Measurements from ENCODE around the gene UNK. TPM values are rescaled to one million over a fixed set of nuclear protein-coding genes. Genes with fewer than 3 reads are reported as not detected.
A peak's percentile ranks its signal among the peaks of the same experiment; 100 is the strongest.

Gene UNK
- total and polyA plus RNA-seq, 2 of the 13 experiments (the other 11 are each of a cell fraction or from before 2014, with no cell fraction given), result 31.6 to 33.0 TPM

DNA sequence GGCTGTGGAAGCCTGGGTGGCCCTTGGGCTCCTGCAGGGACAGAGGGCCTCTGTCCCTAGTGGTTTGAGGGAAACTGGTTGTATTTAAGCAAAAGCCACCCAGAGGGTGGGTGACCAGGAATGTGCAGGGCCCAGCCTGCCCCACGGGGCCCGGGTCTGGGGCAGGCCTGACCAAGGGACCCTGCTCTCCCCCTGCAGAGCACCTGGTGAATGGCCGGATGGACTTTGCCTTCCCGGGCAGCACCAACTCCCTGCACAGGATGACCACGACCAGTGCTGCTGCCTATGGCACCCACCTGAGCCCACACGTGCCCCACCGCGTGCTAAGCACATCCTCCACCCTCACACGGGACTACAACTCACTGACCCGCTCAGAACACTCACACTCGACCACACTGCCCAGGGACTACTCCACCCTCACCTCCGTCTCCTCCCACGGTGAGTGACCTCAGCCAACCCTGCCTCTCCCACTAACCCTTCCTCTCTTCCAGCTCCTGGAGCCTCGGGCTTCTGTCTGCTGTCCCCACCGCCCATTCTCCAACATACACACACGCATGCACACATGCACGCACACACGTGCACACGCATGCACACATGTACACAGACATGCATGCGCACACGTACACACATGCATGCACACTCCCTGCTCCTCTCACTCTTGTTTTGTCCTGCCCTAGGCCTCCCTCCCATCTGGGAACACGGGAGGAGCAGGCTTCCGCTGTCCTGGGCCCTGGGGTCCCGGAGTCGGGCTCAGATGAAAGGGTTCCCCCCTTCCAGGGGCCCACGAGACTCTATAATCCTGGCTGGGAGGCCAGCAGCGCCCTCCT lies 30.0 kb upstream of the UNK start (continued):
- no peak for TF ChIP-seq ZNF569 (CRISPR knock-in tag; IDR thresholded peaks at IDR 0.05; ENCODE audit: borderline replicate concordance)
- no peak for TF ChIP-seq NR3C1 (CRISPR knock-in tag; IDR thresholded peaks at IDR 0.05)
- TF ChIP-seq, protein P1, sequence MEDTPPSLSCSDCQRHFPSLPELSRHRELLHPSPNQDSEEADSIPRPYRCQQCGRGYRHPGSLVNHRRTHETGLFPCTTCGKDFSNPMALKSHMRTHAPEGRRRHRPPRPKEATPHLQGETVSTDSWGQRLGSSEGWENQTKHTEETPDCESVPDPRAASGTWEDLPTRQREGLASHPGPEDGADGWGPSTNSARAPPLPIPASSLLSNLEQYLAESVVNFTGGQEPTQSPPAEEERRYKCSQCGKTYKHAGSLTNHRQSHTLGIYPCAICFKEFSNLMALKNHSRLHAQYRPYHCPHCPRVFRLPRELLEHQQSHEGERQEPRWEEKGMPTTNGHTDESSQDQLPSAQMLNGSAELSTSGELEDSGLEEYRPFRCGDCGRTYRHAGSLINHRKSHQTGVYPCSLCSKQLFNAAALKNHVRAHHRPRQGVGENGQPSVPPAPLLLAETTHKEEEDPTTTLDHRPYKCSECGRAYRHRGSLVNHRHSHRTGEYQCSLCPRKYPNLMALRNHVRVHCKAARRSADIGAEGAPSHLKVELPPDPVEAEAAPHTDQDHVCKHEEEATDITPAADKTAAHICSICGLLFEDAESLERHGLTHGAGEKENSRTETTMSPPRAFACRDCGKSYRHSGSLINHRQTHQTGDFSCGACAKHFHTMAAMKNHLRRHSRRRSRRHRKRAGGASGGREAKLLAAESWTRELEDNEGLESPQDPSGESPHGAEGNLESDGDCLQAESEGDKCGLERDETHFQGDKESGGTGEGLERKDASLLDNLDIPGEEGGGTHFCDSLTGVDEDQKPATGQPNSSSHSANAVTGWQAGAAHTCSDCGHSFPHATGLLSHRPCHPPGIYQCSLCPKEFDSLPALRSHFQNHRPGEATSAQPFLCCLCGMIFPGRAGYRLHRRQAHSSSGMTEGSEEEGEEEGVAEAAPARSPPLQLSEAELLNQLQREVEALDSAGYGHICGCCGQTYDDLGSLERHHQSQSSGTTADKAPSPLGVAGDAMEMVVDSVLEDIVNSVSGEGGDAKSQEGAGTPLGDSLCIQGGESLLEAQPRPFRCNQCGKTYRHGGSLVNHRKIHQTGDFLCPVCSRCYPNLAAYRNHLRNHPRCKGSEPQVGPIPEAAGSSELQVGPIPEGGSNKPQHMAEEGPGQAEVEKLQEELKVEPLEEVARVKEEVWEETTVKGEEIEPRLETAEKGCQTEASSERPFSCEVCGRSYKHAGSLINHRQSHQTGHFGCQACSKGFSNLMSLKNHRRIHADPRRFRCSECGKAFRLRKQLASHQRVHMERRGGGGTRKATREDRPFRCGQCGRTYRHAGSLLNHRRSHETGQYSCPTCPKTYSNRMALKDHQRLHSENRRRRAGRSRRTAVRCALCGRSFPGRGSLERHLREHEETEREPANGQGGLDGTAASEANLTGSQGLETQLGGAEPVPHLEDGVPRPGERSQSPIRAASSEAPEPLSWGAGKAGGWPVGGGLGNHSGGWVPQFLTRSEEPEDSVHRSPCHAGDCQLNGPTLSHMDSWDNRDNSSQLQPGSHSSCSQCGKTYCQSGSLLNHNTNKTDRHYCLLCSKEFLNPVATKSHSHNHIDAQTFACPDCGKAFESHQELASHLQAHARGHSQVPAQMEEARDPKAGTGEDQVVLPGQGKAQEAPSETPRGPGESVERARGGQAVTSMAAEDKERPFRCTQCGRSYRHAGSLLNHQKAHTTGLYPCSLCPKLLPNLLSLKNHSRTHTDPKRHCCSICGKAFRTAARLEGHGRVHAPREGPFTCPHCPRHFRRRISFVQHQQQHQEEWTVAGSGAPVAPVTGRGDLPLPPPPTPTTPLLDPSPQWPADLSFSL (CRISPR knock-in tag; IDR thresholded peaks at IDR 0.05), result no peak
- peak; percentile 79; the same call in 1 of the 2 replicates for TF ChIP-seq ZNF773 (CRISPR knock-in tag; IDR thresholded peaks at IDR 0.05; ENCODE audit: borderline replicate concordance)
- TF ChIP-seq, protein P2, sequence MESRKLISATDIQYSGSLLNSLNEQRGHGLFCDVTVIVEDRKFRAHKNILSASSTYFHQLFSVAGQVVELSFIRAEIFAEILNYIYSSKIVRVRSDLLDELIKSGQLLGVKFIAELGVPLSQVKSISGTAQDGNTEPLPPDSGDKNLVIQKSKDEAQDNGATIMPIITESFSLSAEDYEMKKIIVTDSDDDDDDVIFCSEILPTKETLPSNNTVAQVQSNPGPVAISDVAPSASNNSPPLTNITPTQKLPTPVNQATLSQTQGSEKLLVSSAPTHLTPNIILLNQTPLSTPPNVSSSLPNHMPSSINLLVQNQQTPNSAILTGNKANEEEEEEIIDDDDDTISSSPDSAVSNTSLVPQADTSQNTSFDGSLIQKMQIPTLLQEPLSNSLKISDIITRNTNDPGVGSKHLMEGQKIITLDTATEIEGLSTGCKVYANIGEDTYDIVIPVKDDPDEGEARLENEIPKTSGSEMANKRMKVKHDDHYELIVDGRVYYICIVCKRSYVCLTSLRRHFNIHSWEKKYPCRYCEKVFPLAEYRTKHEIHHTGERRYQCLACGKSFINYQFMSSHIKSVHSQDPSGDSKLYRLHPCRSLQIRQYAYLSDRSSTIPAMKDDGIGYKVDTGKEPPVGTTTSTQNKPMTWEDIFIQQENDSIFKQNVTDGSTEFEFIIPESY (CRISPR knock-in tag; IDR thresholded peaks at IDR 0.05), result peak; percentile 29; the same call in 1 of the 2 replicates
- TF ChIP-seq, protein P3, sequence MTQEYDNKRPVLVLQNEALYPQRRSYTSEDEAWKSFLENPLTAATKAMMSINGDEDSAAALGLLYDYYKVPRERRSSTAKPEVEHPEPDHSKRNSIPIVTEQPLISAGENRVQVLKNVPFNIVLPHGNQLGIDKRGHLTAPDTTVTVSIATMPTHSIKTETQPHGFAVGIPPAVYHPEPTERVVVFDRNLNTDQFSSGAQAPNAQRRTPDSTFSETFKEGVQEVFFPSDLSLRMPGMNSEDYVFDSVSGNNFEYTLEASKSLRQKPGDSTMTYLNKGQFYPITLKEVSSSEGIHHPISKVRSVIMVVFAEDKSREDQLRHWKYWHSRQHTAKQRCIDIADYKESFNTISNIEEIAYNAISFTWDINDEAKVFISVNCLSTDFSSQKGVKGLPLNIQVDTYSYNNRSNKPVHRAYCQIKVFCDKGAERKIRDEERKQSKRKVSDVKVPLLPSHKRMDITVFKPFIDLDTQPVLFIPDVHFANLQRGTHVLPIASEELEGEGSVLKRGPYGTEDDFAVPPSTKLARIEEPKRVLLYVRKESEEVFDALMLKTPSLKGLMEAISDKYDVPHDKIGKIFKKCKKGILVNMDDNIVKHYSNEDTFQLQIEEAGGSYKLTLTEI (CRISPR knock-in tag; conservative IDR thresholded peaks at IDR 0.05), result no peak
- TF ChIP-seq, protein P4, sequence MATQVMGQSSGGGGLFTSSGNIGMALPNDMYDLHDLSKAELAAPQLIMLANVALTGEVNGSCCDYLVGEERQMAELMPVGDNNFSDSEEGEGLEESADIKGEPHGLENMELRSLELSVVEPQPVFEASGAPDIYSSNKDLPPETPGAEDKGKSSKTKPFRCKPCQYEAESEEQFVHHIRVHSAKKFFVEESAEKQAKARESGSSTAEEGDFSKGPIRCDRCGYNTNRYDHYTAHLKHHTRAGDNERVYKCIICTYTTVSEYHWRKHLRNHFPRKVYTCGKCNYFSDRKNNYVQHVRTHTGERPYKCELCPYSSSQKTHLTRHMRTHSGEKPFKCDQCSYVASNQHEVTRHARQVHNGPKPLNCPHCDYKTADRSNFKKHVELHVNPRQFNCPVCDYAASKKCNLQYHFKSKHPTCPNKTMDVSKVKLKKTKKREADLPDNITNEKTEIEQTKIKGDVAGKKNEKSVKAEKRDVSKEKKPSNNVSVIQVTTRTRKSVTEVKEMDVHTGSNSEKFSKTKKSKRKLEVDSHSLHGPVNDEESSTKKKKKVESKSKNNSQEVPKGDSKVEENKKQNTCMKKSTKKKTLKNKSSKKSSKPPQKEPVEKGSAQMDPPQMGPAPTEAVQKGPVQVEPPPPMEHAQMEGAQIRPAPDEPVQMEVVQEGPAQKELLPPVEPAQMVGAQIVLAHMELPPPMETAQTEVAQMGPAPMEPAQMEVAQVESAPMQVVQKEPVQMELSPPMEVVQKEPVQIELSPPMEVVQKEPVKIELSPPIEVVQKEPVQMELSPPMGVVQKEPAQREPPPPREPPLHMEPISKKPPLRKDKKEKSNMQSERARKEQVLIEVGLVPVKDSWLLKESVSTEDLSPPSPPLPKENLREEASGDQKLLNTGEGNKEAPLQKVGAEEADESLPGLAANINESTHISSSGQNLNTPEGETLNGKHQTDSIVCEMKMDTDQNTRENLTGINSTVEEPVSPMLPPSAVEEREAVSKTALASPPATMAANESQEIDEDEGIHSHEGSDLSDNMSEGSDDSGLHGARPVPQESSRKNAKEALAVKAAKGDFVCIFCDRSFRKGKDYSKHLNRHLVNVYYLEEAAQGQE (IDR thresholded peaks at IDR 0.05; ENCODE audit: borderline replicate concordance in 1 of 2, low read depth in 1 of 2, low read length in 2 of 2), result peak in 1 of 2 experiments; percentile 44; a peak in 1 of 4 replicates

All from HepG2 (cell line).